Amygdala (tissue), 56 donors: Measurements from ENCODE around the gene SPTBN5.

Experiments used
- DNase-seq, 56 donors: peaks; one replicate each; lab custom pipeline; 2025; lab: John Stamatoyannopoulos, UW

Gene SPTBN5

GRCh38 chr15:41893422-41894250, at the start of gene SPTBN5:
Gene SPTBN5 (minus strand): TSS chr15:41894053. CDS start chr15:41893497, 556 bp downstream.
- no peak for DNase-seq

GRCh38 chr15:41942886-41943285, 49.0 kb upstream of the SPTBN5 start:
- no peak for DNase-seq

GRCh38 chr15:41941644-41942415, 48.0 kb upstream of the SPTBN5 start:
- DNase-seq, result no peak

- no peak for DNase-seq
Observed at GRCh38 chr15:41940441-41940857, 46.6 kb upstream of the SPTBN5 start.

- no peak for DNase-seq
Observed at GRCh38 chr15:41939986-41940385, 46.1 kb upstream of the SPTBN5 start.

- no peak for DNase-seq
Observed at GRCh38 chr15:41937568-41937923, 43.7 kb upstream of the SPTBN5 start.

GRCh38 chr15:41936649-41937567, 43.1 kb upstream of the SPTBN5 start:
- DNase-seq, result peak in 11 of 56 donors; percentile 11 to 55 (median 29)

GRCh38 chr15:41936155-41936554, 42.3 kb upstream of the SPTBN5 start:
- no peak for DNase-seq

- no peak for DNase-seq
Observed at GRCh38 chr15:41935566-41936020, 41.7 kb upstream of the SPTBN5 start.

GRCh38 chr15:41934843-41935242, 41.0 kb upstream of the SPTBN5 start:
- no peak for DNase-seq

GRCh38 chr15:41933771-41934170, 39.9 kb upstream of the SPTBN5 start:
- no peak for DNase-seq

GRCh38 chr15:41933326-41933725, 39.5 kb upstream of the SPTBN5 start:
- DNase-seq, result no peak

- no peak for DNase-seq
Observed at GRCh38 chr15:41932511-41933289, 38.8 kb upstream of the SPTBN5 start.

- DNase-seq, result no peak
Observed at GRCh38 chr15:41932101-41932500, 38.2 kb upstream of the SPTBN5 start.

- no peak for DNase-seq
Observed at GRCh38 chr15:41930867-41931222, 37.0 kb upstream of the SPTBN5 start.

GRCh38 chr15:41930221-41930866, 36.5 kb upstream of the SPTBN5 start:
- DNase-seq, result peak in 2 of 56 donors; percentile 11 to 31

- peak in 7 of 56 donors; percentile 9 to 31 (median 14) for DNase-seq
Observed at GRCh38 chr15:41928637-41929620, 35.1 kb upstream of the SPTBN5 start.

- DNase-seq, result no peak
Observed at GRCh38 chr15:41928100-41928499, 34.2 kb upstream of the SPTBN5 start.
